OCI-LY7 (cell line): Measurements from ENCODE around the gene ELOVL5. TPM values are rescaled to one million over a fixed set of nuclear protein-coding genes. Genes with fewer than 3 reads are reported as not detected.

ENCODE experiments used
- BruUV-seq: library from RNA; stranded (reverse); fragments of 400-500 nt; replicated peaks from 2 replicates; lab custom pipeline; 2021; lab: Mats Ljungman, UMichigan
- CTCF ChIA-PET: fragments of 300-600 bp; sonication (Branson Sonifier 250); formaldehyde crosslinking; loops from one replicate; lab custom pipeline; 2022; ENCODE audit warnings: antibody characterized with exemption; ENCODE audit not compliant: unreplicated experiment; lab: Charles Lee
- POLR2A ChIA-PET: fragments of 300-600 bp; sonication (Branson Sonifier 250); formaldehyde crosslinking; loops from one replicate; lab custom pipeline; 2022; ENCODE audit warnings: antibody characterized with exemption; lab: Charles Lee
- DNase-seq: peaks from one replicate; pipeline ENCODE4 v3.0.0-alpha.2; 2015; ENCODE audit warnings: low spot score
- H2AFZ ChIP-seq: fragments of 200-600 bp; sonication (generic), shearing (Covaris generic); 2 replicates; pipeline ENCODE4 v1.6.1; 2014; ENCODE audit warnings: mild to moderate bottlenecking, antibody characterized with exemption, low read length, moderate library complexity
- H3K27ac ChIP-seq: fragments of 200-600 bp; sonication (generic); 2 replicates; pipeline ENCODE4 v1.5.1; 2014; ENCODE audit warnings: mixed run types, low read depth, mild to moderate bottlenecking, moderate library complexity, low read length, inconsistent platforms; ENCODE audit not compliant: poor library complexity, severe bottlenecking
- H3K36me3 ChIP-seq: fragments of 200-600 bp; sonication (generic); 2 replicates; pipeline ENCODE4 v1.6.1; 2014; ENCODE audit warnings: mild to moderate bottlenecking, antibody characterized with exemption, low read length, moderate library complexity, mixed read lengths; ENCODE audit not compliant: insufficient read depth
- H3K4me1 ChIP-seq: fragments of 200-600 bp; sonication (generic); 2 replicates; pipeline ENCODE4 v1.5.1; 2014; ENCODE audit warnings: mild to moderate bottlenecking, low read length; ENCODE audit not compliant: insufficient read depth, poor library complexity, severe bottlenecking
- H3K4me2 ChIP-seq: fragments of 200-600 bp; sonication (generic); 2 replicates; pipeline ENCODE4 v1.6.1; 2014; ENCODE audit warnings: mild to moderate bottlenecking, low read length
- H3K4me3 ChIP-seq: fragments of 200-600 bp; sonication (generic); 2 replicates; pipeline ENCODE4 v1.5.1; 2014; ENCODE audit warnings: mild to moderate bottlenecking, low read depth, low read length; ENCODE audit not compliant: poor library complexity, severe bottlenecking
- H3K79me2 ChIP-seq: fragments of 200-600 bp; sonication (generic); 2 replicates; pipeline ENCODE4 v1.6.1; 2016; ENCODE audit warnings: low read depth, mild to moderate bottlenecking, low read length, moderate library complexity, mixed read lengths; ENCODE audit not compliant: insufficient read depth
- H3K9me2 ChIP-seq: fragments of 200-600 bp; sonication (generic); 2 replicates; pipeline ENCODE4 v1.6.1; 2016; ENCODE audit warnings: mild to moderate bottlenecking, low read length, mixed read lengths; ENCODE audit not compliant: insufficient read depth
- H3K9me3 ChIP-seq: fragments of 200-600 bp; sonication (generic); 2 replicates; pipeline ENCODE4 v1.6.1; 2014; ENCODE audit warnings: mild to moderate bottlenecking, mixed run types, low read length, mixed read lengths
- H4K20me1 ChIP-seq: fragments of 200-600 bp; sonication (generic); 2 replicates; pipeline ENCODE4 v1.6.1; 2014; ENCODE audit warnings: mild to moderate bottlenecking, antibody characterized with exemption, low read length, moderate library complexity, mixed read lengths; ENCODE audit not compliant: insufficient read depth
- CTCF ChIP-seq: fragments of 200-600 bp; sonication (generic); conservative IDR thresholded peaks from 2 replicates; pipeline ENCODE4 v1.5.1; 2014; ENCODE audit warnings: mild to moderate bottlenecking, antibody characterized with exemption, low read length, moderate library complexity, mixed read lengths
- EZH2phosphoT487 ChIP-seq: fragments of 200-600 bp; sonication (generic); IDR thresholded peaks from 2 replicates; pipeline ENCODE4 v1.6.1; 2018; ENCODE audit warnings: low read depth, borderline replicate concordance, mild to moderate bottlenecking, mixed run types, antibody characterized with exemption, low read length, moderate library complexity, mixed read lengths
- intact Hi-C: fragments of 100-400 bp; cut with micrococcal nuclease; formaldehyde crosslinking; loops from one replicate; pipeline ENCODE4 v1.10.0; 2022; ENCODE audit not compliant: unreplicated experiment
- total RNA-seq, 2 experiments: library from RNA; depleted of rRNA in 1 of 2; stranded (reverse); fragments of >200 nt in 1 of 2; shearing (Covaris generic) in 1 of 2; gene quantifications; 2 replicates each; pipeline ENCODE4 v1.2.3, GENCODE V29; 2014 to 2022

ELOVL5 gene
- total RNA-seq, 2 experiments from 2014 or later, result 66.8 to 97.1 TPM

DNA sequence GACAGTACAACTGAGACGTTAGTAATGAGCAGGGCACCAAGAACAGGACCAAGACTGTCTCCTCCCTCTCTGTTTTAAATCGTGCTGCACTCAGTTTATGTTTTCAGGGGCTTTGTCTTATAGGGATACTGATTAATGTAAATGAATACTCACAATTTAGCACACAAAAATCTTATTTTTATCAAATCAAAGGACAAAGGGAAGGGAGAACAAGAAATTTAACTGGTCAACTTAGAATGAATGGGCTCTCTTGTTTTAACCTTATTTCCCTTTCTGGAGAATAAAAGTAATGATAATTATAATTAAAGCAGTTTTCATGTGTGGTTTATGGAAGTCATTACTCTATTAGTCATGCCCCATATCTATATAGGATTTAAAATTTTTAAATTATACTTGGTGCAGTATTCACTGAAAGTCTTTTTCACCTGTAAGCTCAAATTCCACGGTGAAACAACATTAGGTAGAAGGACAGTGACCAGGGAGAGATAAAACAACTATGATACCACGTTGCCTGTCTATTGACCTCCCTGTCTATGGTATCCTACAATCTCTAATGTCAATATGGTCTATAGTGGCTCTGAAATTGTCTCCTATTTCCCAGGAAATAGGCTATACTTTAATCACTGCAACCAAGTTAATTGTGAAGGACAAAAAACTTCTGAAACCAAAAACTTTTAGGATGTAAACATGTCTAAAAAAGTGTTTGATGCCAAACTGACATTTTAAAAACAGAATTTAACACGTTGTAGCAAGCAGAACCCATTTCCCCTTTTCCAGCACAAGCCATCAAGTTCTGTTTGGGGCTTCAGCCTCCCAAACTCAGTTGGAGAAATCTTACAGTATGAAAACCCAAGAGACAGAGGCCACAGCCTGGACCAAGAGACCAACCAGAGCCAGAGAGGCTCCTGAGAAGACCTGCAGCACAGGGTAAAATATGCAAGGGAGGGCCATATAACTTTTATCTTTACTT lies 15.0 kb downstream of the ELOVL5 start:
- no peaks in the 10 kb centered on the region for H3K9me2 ChIP-seq
- H3K79me2 ChIP-seq, result peaks cover 95% of the 10 kb centered on the region
- DNase-seq, result no peak
- H3K9me3 ChIP-seq, result peaks cover 19% of the 10 kb centered on the region
- POLR2A ChIA-PET, result no interaction called here
- peak overlapping the region; percentile 94 for H3K27ac ChIP-seq
- H4K20me1 ChIP-seq, result peaks cover 17% of the 10 kb centered on the region; the same call in 1 of the 2 replicates
- intact Hi-C loops, result no loop called here
- CTCF ChIA-PET, result interaction anchor here (0.6 kb wide), 1 partner anchor 26 kb away, joined by 3 read pairs; no protein-coding TSS in a partner anchor
- H3K4me1 ChIP-seq, result peaks cover 65% of the 10 kb centered on the region
- no peak for TF ChIP-seq EZH2phosphoT487
- no peak for TF ChIP-seq CTCF
- peaks cover 51% of the 10 kb centered on the region for H3K36me3 ChIP-seq
- H3K4me3 ChIP-seq, result peak overlapping the region; percentile 18
- H2AFZ ChIP-seq, result no peak overlapping the region
- BruUV-seq, result no TSS peak
- peak overlapping the region; percentile 73 for H3K4me2 ChIP-seq

DNA sequence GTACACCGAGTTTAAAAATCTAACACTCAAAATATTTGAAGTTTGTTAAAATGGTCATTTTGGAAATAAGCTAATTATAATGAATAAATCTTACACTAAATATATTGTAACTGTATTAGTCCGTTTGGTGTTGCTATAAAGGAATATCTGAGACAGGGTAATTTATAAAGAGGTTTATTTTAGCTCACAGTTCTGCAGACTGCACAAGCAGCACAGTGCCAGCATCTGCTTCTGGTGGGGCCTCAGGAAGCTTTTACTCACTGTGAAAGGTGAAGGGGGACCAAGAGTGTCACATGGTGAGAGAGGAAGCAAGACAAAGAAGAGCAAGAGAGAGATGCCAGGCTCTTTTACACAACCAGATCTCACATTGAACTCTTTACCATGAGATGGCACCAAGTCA lies 17.1 kb downstream of the ELOVL5 start:
- ChIA-PET POLR2A (interaction anchor here (0.6 to 2.2 kb wide), 4 partner anchors 13 to 67 kb away, joined by 3 to 21 read pairs (median 5); no protein-coding TSS in a partner anchor), CTCF (no interaction called here)
- peaks cover 95% of the 10 kb centered on the region for H3K79me2 ChIP-seq
- no peaks in the 10 kb centered on the region for H3K9me2 ChIP-seq
- no peak for DNase-seq
- TF ChIP-seq EZH2phosphoT487 (no peak), CTCF (no peak)
- H3K4me2 ChIP-seq, result no peak overlapping the region
- no peak overlapping the region for H3K27ac ChIP-seq
- H4K20me1 ChIP-seq, result peaks cover 22% of the 10 kb centered on the region
- H2AFZ ChIP-seq, result no peak overlapping the region
- peaks cover 19% of the 10 kb centered on the region for H3K9me3 ChIP-seq
- BruUV-seq, result no TSS peak
- no peak overlapping the region for H3K4me3 ChIP-seq
- H3K36me3 ChIP-seq, result peaks cover 40% of the 10 kb centered on the region
- peaks cover 65% of the 10 kb centered on the region for H3K4me1 ChIP-seq
- intact Hi-C loops, result no loop called here
